HG02840 (cell line): ENCODE measurements around the gene PEX14.

Source experiments
- ATAC-seq: cut with Tn5 transposase; IDR thresholded peaks from one replicate; pipeline ENCODE4 v1.9.1; 2021; ENCODE audit warnings: mild to moderate bottlenecking, moderate library complexity, moderate number of reproducible peaks; ENCODE audit not compliant: unreplicated experiment, low FRiP score

The PEX14 gene

DNA sequence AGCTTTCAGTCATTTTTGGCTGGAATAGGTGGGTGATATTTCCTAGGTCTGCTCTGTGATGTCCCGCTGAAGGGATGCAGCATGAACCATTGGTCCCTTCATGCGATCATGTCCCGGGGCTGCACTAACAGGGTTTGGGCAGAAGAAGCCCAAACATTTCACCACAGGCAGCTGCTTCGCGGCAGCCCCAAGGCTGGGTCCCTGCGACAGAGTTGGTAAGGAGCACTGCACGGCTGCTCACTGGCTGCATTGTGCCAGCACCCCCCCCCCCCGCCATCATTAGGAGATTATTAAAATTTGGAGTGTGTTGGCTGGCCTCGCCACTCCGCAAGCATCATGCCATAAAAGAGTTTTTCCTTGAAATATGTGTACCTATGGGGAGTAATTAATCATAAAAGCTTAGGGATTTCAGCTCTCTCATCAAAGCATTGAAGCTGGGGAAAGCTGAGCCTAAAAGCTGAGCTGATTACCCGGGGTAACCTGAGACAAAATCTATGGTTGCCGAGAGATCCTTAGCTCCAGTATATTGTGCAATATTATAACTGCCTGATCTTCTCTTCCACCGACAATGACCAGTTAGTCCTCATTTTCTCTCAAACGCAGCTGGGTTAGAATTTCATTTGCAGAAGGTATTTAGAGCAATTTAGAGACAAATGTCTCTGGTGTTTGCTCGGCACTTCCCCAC, 62.5 kb downstream of the PEX14 start:
- ATAC-seq, result no peak

DNA sequence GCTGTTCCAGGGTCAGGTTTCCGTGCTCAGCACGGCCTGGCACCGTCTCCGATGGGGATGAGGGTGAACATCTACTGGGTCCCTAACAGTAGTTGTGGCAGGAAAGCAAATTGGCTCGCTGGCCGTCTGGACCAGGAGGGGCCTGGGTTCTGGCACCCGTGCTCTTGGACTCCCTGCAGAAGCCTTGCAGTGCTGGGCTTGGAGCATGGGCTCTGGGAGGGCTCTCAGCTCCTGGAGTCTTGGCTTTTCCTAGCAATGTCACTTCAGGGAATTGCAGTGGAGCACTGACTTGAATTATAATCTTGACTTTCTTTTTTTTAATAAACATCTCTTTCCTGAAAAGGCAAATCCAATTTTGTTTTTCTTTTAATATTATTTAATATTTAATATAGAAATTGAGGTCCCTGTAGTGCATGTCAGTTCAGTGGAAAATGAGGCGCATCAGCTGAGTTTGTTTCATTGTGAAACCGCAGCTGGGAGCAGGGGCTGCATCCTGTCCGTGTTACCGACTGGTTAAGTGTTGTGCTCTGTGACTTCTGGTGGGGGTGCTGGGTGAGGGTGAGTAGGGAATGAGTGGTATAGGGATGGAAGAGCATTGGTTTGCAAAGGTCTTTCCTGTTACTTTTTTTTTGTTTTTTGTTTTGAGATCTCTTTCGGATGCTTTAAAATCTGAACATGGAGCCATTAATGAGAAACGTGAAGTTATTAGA, 64.1 kb downstream of the PEX14 start:
- no peak for ATAC-seq

DNA sequence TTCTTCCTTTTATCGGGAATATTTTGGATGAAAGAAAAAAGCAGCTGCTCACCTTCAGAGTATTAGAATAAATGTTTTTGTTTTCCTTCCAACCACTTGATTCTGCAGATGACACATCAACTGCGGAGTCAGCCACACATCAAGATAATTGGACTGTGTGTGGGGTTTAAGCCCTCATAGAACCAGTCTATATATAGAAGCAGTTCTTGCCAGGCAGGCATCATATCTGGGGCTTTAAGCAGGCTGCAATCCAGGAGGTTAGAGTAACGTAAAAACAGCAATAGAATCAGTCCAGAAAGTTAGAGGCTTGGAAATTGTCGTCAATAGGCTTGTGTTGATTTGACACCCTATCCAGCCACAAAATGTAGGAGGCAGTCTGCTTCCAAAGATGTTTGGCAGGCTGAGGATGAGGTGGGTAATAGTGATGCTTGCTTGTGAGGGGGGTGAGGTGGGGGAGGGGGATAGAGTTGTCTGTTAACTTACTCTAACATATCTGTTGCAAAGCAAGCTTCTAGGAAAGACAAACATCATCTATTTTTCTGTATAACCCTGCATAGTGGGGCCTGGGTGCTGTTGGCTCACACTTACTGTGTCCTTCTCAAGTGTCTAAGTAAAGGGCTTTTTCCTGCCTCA, 64.8 kb downstream of the PEX14 start:
- no peak for ATAC-seq

DNA sequence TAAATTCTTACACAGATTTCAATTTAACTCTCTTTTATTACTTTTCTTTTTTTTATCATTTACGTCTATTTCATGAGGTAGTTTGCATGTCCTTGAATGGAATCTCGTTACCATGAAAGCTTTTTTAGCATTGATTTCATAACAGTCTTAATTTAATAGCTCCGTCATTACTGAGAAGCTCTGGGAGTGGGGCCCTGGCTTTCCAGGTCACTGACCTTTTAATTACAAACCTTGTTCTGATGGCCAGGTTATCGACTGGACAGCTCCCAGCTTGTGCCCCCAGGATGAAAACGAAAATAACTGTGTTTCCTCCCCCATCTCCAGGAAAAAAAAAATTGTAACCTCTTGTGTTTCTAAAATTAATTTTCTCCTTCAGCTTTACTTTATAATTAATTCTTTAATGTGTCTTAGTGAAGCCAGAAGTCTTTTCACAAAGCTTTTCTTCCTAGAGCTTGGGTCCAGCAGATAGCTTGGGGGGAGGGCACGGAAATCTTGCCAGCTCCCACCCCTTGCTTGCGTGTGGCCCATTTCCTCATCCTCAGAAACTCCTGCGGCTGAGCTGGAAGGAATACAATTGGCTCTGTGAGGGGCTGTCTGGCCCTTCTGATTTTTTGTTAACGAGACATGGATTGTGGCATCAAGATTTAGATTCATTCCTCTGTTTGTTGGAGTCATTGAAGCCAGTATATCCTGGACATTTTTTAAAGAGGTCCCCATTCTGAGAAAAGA, 65.7 kb downstream of the PEX14 start:
- ATAC-seq, result no peak

DNA sequence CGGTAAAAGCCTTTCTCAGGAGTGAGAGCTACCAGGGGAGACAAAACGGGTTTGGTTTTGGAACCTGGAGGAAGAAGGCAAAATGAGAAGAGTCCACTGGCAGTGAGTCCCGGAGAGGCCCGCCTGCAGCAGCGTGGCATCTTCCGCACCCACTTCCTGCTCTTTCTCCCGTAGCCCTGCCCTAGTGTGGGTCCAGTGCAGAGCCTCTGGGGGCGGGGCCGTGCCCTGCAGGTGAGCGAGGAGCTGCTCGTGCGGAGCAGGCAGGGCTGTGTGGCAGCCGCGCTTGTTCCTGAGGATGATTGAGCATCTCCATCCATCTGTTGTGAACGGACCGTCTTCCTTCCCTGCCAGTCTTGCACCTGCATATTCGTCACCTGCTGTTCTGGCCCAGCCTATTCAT, 66.5 kb downstream of the PEX14 start:
- no peak for ATAC-seq

DNA sequence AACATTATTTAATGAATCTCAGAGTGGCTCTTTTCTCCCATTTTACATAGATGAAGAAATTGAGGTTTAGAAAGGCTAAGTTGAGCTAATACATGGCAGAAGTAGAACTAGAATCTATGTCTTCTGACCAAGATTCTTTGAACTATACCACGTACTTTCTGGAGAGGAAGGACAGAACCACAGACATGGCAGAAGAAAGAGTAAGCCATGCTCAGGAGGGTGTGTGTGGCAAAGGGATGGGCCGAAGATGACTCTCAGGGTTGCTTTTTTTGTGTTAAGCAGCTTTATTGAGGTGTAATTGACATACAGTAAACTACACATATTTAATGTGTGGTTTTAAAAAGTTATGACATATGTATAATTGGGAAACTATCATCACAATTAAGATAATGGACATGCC, 69.5 kb downstream of the PEX14 start:
- ATAC-seq, result no peak

DNA sequence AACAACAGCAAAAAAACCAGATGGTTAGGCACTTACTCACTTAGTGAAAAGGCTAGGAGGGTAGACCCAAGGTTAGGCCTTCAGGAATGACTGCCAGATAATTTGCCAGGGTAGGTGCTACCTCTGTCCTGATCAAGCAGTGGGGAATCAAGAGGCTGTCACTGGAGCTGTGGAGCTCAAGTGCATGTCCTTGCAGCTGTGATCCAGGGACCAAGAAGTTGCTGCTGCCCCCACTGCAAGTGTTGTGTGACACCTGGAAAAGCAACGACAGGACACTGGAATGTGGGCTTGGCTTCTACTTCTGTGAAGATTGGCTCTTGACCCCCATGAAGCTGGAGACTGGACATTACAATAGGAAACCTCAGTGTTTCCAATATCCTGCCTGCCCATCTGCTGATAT, 72.1 kb downstream of the PEX14 start:
- no peak for ATAC-seq

DNA sequence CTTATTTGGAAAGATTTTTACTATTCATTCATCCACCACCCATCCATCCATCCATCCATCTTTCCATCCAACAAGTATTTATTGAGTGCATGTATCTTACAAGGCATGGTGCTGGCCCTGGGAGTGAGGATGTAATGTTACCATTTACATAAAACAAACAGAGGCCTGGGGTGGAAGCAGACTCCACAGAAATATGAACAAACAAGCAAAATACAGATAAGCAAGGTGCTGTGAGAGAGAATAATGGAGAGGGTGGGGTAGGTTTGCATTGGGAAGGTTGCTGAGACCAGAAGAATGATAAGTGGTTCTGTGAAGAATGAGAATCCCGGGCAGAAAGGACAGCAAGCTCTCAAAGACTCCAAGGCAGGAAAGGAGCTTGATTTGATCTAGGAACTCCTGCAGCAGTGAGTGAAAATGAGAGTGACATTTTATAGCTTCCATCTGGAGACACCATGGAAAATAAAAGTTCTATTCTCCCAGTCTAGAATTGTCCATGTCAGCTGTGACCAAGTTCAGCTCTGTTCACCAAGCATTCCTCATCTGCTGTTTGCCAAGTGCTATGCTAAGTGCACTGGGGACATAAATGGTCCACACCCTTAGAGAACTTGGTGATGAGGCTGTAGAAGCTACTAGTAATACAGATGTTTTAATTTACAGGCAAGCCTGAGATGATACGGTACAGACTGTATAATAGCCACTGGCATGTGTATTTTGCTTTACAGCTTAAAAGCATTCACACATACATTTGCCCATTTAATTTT, 75.3 kb downstream of the PEX14 start:
- no peak for ATAC-seq

DNA sequence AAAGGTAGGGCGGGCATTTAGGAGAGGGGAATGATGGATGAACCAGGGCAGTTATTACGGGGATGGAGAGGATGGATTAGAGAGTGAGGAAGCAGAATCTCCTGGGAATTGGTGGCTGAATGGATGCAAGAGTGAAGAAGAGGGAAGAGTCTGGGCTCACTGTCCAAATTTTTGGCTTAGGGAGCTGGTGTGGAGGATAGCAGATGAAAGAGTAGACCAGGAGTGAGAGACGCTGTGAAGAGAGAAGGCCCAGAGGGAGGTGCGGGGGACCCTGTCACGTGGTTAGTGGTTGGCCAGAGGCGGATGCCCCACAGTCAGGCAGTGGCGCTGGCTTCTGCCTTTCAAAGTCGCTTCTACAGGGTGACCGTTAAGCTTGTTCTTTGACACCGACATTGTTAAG, 78.4 kb downstream of the PEX14 start:
- no peak for ATAC-seq

DNA sequence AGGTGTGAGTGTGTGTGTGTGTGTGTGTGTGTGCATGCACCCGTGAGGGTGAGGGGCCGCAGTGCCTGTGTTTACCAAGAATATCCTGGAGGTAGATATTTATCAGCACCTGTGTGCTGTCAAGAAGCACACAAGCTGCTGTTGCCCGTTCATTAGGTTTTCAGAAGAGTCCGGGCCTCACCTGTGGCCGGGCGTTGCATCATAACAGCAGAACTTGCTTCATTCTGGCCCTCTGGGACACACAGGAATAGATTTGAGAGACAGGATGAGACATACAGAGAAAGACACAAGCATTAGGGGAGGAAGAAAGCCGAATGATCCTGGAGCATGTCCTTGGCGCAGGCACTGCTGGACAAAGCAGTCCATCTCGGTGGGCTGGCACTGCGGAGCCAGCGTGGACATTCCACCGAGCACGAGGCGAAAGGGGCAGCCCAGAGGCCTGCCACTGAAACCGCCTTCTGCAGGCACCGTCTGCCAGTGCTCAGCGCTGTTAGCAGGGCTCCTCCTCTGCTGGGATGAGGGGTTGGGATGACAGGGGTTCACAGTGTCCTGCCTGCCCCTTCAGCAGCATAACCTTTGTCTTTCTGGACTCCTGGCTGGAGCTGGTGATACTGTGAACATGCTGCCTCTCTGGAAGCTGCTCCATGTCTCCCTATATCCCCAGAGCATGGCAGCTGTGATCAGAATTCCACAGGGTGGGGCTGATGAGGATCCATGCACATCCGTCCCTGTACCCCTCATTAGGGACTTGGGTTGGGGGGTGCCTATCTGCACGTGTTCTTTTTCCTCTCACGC, 81.1 kb downstream of the PEX14 start:
- ATAC-seq, result no peak

DNA sequence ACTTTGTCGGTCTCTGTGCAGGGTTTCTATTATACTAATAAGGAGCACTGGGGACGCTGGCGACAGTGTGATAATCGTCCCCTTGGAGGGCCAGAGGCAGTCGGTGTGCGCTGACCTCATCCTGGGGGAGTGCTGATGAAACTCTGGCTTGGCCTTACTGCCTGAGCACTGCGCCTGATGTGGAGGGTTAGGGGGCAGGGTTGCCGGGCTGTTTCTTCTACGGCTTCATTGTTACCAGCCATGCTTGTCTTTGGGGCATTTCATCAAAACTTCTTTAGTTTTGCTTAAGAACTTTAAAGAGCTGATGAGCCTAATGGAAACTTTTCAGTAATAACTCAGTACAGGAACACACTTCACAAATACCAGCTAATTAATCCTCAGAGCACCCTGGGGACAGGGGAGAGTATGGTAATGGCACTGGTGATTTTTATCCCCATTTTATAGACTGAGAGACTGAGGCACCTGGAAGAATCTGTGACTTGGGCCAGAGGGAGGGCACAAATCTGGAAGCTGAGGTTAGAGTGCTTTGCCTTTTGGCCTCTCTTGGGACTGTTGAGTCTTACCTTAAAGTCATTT, 81.8 kb downstream of the PEX14 start:
- no peak for ATAC-seq

DNA sequence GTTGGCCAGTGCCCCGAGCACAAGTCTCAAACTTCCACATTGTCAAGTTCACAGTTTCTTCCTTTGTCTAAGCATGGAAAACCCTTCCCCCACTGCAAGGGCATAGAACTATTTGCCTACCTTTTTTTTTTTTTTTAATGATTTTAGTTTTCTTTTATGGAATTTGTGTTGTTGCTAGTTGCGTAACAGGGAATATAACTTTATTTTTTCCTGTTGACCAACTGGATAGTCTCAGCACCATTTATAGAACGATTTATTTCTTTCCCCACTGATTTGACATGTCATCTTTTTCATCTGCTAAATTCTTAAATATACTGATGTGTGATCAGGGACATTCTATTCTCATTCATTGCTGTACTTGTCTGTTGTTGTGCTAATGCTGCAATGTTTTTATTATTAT, 83.0 kb downstream of the PEX14 start:
- no peak for ATAC-seq

DNA sequence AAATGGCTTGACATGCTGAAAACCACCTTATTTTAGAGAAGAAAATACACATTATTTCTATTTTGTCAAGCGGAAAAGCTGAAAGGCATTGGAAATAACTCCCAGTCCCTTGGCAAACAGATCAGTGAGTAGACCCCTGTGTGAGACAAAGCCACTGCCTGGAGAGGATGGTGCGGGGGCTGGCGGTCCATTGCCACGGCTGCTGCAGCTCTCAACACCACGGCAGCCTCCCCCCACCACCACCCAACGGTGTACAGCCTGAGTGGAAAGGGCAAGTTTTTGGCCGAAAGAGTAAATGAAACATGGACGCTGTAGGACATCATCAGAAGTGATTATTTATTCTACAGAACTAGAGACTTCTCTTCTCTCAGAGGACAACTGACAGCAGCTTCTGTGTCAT, 84.6 kb downstream of the PEX14 start:
- no peak for ATAC-seq

DNA sequence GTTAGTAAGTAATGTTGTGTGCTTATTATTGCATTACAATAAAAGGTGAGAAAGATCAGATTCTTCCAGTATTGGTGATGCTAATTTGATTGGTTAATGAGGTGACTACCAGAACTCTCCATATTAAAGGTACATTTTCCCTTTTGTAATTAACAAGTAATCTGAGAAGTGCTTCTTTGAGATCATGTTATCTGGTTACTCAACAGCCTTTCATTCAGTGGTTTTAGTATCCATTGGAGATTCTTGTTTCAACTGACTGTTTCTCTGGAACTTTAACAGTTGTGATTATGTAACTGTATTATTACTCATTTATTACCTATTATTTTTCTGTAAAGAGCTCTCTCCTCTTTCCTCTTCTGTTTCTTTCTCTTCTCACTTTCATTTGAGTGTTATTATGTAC, 86.7 kb downstream of the PEX14 start:
- ATAC-seq, result no peak

DNA sequence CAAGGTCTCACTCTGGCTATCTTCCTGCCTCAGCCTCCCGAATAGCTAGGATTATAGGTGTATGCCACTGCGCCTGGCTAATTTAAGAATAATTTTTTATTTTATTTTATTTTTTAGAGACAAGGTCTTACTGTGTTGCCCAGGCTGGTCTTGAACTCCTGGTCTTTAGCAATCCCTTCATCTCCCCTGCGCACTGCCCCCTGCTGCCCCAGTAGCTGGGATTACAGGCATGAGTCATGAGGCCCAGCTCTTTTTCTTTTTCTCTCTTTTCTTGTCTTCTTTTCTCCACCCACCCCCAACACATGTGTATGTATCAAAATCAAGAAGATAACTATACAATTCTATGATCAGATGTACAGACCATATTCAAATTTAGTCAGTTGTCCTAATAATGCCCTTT, 87.2 kb downstream of the PEX14 start:
- no peak for ATAC-seq

DNA sequence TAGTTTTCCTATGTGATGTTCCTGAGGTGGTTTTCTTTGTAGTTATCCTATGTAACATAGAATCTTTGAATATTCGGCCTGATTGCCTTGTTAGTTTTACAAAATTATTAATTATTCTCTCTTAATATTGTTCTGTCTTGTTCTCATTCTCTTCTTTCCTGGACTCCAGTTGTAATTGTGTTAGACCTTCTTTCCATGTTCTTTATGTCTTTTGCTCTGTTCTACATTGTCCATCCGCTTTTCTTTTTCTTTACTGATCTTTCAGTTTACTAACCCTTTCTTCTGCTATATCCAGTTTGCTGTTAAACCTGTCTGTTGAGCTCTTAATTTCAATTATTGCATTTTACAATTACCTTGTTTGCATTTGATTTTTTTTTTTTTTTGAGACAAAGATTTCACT, 89.3 kb downstream of the PEX14 start:
- no peak for ATAC-seq

DNA sequence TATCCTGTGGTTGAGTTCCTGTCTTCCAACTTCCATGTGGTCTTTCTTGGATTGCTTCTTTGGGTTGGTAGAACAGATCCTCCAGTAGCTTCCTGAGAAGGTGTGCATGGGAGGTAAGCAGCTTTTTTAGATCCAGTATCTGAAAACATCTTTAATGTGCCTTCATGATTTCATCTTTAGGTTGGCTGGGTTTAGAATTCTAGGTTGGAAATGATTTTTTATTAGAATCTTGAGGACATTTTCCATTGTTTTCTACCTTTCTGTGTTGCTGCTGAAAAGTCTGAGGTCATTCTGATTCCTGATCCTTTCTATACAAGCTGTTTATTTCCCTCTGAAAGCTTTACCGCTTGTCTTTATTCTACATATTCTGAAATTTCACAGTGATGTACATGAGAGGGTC, 94.8 kb downstream of the PEX14 start:
- no peak for ATAC-seq

DNA sequence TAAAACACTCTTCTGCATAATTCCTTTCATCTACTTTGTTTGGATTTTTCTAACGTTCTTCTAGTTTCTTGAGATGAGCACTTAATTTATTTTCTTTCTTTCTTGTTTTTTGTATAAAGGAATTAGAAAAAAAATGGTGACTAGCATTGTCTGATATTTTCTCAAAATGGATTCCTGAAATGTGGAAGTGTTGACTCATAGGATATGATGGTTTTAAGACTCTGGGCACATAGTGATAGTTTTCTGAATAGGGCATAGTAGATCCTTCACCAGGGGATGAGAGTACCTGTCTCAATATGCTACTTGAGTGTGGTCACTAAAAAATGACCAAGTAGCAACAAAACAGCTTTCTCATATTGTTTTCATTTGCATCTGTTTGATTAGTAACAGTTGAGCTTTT, 100.9 kb downstream of the PEX14 start:
- ATAC-seq, result no peak

DNA sequence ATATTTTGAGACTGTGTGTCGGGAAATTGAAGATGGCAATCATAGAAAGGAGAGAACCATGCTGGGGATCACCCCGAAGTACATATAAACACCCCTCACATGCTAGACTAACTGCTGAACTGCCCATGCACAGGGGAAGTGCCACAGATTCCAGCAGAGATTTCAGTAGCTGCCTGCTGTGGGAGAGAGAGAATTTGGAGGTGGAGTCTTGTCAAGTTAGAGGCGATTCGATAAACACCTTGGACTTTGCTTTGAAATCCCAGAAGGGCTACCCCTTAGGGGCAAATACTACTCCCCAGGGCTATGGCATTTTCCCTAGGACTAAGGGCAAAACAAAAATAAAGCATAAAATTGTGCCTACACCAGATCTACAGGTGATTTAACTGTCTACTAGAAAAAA, 103.3 kb downstream of the PEX14 start:
- ATAC-seq, result no peak
